K562 treated with DMSO at 1 percent for 4 hours (cell line): Measurements from ENCODE around the gene NSMF. TPM values are rescaled to one million over a fixed set of nuclear protein-coding genes. Genes with fewer than 3 reads are reported as not detected.

ENCODE experiments used
- total RNA-seq: library from RNA; unstranded; fragments of 300-600 nt; gene quantifications from 2 replicates; pipeline ENCODE4 v1.2.3, GENCODE V29; 2022; ENCODE audit not compliant: insufficient read depth

Gene NSMF
- total RNA-seq: 52.0 and 53.0 TPM in 2 replicates

DNA sequence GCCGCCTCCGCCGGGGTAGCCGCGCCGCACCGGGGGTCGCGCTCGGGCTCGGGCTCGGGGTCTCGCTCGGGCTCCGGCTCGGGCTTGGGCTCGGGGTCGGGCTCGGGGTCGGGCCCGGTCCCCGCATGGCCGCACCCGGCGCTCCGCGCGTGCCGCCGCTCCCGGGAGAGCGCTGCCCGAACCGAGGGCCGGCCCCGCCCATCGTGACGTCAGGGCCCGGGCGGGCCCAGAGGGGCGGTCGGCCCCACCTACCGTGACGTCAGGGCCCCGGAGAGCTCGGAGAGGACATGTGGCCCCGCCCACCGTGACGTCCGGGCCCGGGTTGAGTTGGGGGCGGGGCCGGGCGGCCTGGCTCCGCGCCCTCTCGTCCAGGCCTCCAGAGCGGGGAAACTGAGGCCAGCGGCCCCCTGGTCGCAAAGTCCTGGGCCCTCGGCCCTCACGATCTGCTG, at the start of gene NSMF:
Gene NSMF, minus strand, starts transcription at position 183 of the 449 bp plus-strand sequence. CDS start 232 bp downstream, outside the sequence.

GRCh38 chr9:137441289-137441934, 17.7 kb downstream of the NSMF start, which contains the start of gene ENTPD8:
ENTPD8 (minus strand) TSS chr9:137441357; CDS start chr9:137438285, 3,072 bp downstream.

GRCh38 chr9:137422604-137423513, 36.3 kb downstream of the NSMF start, which contains the start of the genes EXD3 and NOXA1:
EXD3 (minus strand) TSS chr9:137423162; CDS start chr9:137395357, 27,805 bp downstream.
NOXA1 (plus strand) TSS chr9:137423393; CDS start chr9:137423530, 137 bp downstream.

Other genes with a start within 250 kb of the NSMF start
- gene RNF208, start 237.1 kb downstream of the NSMF start, total RNA-seq: 6.2 and 6.7 TPM in 2 replicates
- gene CYSRT1, start 234.2 kb downstream of the NSMF start, total RNA-seq: 1.1 TPM in 1 of 2 replicates, not detected in the other
- gene RNF224, start 231.8 kb downstream of the NSMF start, total RNA-seq: 0.99 TPM in 1 of 2 replicates, not detected in the other
- gene SLC34A3, start 228.4 kb downstream of the NSMF start, total RNA-seq: not detected in 2 replicates
- 816 and 880 TPM in 2 replicates for gene TUBB4B, start 218.0 kb downstream of the NSMF start, total RNA-seq
- gene STPG3, start 208.0 kb downstream of the NSMF start, total RNA-seq: not detected in 2 replicates
- gene NELFB, start 204.0 kb downstream of the NSMF start, total RNA-seq: 84.5 and 89.8 TPM in 2 replicates
- gene TOR4A, start 181.6 kb downstream of the NSMF start, total RNA-seq: 49.5 and 59.8 TPM in 2 replicates
- 16.1 and 30.4 TPM in 2 replicates for gene NRARP, start 157.1 kb downstream of the NSMF start, total RNA-seq
- gene EXD3, start 36.2 kb downstream of the NSMF start, total RNA-seq: 9.8 TPM in 2 replicates
- 1.1 and 1.8 TPM in 2 replicates for gene NOXA1, start 35.9 kb downstream of the NSMF start, total RNA-seq
- not detected in 2 replicates for gene ENTPD8, start 18.0 kb downstream of the NSMF start, total RNA-seq
- 0.42 and 0.91 TPM in 2 replicates for gene PNPLA7, start 91.1 kb upstream of the NSMF start, total RNA-seq
- 86.9 and 93.0 TPM in 2 replicates for gene MRPL41, start 92.5 kb upstream of the NSMF start, total RNA-seq
- gene DPH7, start 119.6 kb upstream of the NSMF start, total RNA-seq: 18.6 and 34.0 TPM in 2 replicates
- 40.2 and 46.6 TPM in 2 replicates for gene ZMYND19, start 131.2 kb upstream of the NSMF start, total RNA-seq
- 41.8 and 47.8 TPM in 2 replicates for gene ARRDC1, start 146.4 kb upstream of the NSMF start, total RNA-seq
- gene EHMT1, start 159.7 kb upstream of the NSMF start, total RNA-seq: 43.7 and 55.4 TPM in 2 replicates